ENCODE measurements around the gene EMILIN3.

Gene EMILIN3

GRCh38 chr20:41408156-41408794, 41.7 kb upstream of the EMILIN3 start:
- peak; percentile 21 for DNase-seq (ENCODE audit: low read depth)
- TF ChIP-seq, protein P1, sequence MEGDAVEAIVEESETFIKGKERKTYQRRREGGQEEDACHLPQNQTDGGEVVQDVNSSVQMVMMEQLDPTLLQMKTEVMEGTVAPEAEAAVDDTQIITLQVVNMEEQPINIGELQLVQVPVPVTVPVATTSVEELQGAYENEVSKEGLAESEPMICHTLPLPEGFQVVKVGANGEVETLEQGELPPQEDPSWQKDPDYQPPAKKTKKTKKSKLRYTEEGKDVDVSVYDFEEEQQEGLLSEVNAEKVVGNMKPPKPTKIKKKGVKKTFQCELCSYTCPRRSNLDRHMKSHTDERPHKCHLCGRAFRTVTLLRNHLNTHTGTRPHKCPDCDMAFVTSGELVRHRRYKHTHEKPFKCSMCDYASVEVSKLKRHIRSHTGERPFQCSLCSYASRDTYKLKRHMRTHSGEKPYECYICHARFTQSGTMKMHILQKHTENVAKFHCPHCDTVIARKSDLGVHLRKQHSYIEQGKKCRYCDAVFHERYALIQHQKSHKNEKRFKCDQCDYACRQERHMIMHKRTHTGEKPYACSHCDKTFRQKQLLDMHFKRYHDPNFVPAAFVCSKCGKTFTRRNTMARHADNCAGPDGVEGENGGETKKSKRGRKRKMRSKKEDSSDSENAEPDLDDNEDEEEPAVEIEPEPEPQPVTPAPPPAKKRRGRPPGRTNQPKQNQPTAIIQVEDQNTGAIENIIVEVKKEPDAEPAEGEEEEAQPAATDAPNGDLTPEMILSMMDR (IDR thresholded peaks at IDR 0.05; ENCODE audit: low read depth, low read length, missing control alignments) = no peak
- H3K4me3 ChIP-seq (ENCODE audit: low read depth, low read length) = no peak overlapping the region

GRCh38 chr20:41407607-41408006, 41.0 kb upstream of the EMILIN3 start:
- no peak overlapping the region for H3K4me3 ChIP-seq (ENCODE audit: low read depth, low read length)
- DNase-seq (ENCODE audit: low read depth) = no peak
- TF ChIP-seq, protein P1 (IDR thresholded peaks at IDR 0.05; ENCODE audit: low read depth, low read length, missing control alignments) = no peak

DNA sequence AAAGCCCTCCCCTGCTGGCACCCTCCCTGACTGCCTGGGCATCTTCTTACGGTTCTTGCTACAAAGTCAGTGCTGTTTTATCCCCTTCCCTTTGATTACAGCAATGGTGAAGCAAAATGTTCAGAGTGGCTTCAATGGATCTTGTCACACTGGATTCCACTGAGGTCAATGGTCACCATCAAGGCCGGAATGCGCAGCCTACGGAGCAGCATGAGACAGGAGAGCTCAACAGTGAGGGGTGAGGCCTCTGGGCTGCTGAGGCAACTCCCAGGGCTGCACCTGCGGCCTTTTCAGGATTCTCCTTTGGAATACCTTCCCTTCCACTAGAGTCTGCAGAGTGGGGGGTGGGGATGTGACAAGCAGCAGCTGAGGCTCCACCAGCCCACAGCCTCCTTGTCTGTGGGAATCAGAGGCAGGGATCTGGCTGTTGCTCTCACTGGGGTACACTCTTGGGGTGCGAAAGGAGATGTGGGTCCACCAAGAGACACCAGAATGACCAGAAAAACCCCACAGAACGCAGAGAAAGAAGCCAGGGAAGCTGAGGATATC, 40.4 kb upstream of the EMILIN3 start:
- no peak for DNase-seq (ENCODE audit: low read depth)
- H3K4me3 ChIP-seq (ENCODE audit: low read depth, low read length) = no peak overlapping the region
- TF ChIP-seq, protein P1 (IDR thresholded peaks at IDR 0.05; ENCODE audit: low read depth, low read length, missing control alignments) = no peak

GRCh38 chr20:41406353-41406752, 39.7 kb upstream of the EMILIN3 start:
- no peak for DNase-seq (ENCODE audit: low read depth)
- TF ChIP-seq, protein P1 (IDR thresholded peaks at IDR 0.05; ENCODE audit: low read depth, low read length, missing control alignments) = no peak

DNA sequence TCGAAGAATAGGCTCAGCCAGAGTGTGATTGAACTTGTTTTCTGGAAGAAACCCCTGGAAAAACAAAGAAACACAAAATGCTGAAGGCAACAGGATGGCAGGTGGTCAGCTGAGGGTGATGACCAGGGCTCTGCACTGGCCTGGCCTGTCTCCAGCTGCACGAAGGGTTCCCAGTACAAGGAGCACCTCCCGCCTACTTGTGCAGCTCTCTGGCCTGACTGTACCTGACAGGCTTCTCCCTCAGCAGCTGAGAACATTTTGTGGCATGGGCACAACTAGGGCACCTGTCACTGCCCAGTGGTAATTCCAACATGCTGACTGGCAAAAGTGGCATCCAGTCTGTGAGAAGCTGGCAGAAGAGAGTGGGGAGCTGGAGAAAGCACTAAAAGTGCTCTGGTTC, 38.8 kb upstream of the EMILIN3 start:
- DNase-seq (ENCODE audit: low read depth) = no peak
- TF ChIP-seq, protein P1 (IDR thresholded peaks at IDR 0.05; ENCODE audit: low read depth, low read length, missing control alignments) = no peak
- H3K4me3 ChIP-seq (ENCODE audit: low read depth, low read length) = no peak overlapping the region

More at GRCh38 chr20:41406353-41406752, 39.7 kb upstream of the EMILIN3 start:
- H3K4me3 ChIP-seq (ENCODE audit: low read depth, low read length) = no peak overlapping the region

DNA sequence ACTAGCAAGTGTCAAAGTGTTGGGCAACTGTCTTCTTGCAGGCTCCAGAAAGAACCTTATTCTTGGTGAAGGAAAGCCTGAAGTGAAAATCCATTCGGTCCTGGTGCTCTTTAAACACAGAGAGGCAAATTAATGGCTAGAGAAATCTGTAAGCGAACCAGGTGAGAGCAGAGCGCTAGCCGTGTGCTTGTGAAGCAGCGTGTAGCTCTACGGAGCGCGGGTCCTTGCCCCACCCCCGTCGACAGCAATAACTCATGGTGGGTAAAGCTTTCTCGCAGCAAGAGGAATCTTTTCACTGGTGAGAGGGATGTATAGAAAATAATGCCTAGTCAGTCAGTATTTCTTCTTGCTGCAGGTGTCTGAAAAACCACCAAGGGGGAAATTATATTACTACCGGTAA, 37.0 kb upstream of the EMILIN3 start:
- H3K4me3 ChIP-seq (ENCODE audit: low read depth, low read length) = no peak overlapping the region
- DNase-seq (ENCODE audit: low read depth) = no peak
- TF ChIP-seq, protein P1 (IDR thresholded peaks at IDR 0.05; ENCODE audit: low read depth, low read length, missing control alignments) = no peak

GRCh38 chr20:41398408-41398807, 31.8 kb upstream of the EMILIN3 start:
- TF ChIP-seq, protein P1 (IDR thresholded peaks at IDR 0.05; ENCODE audit: low read depth, low read length, missing control alignments) = no peak
- H3K4me3 ChIP-seq (ENCODE audit: low read depth, low read length) = no peak overlapping the region
- no peak for DNase-seq (ENCODE audit: low read depth)
